ENCODE results near the gene NDE1. TPM values are rescaled to one million over a fixed set of nuclear protein-coding genes. Genes with fewer than 3 reads are reported as not detected.

Gene NDE1
- total and polyA plus RNA-seq, 9 of the 15 experiments (the other 6 are each of a cell fraction or from before 2014, with no cell fraction given), result 3.1 to 59.9 (median 30.0) TPM

GRCh38 chr16:15742716-15743115, 92.7 kb downstream of the NDE1 start:
- DNase-seq (ENCODE audit: extremely low read depth in 1 of 4, low spot score in 3 of 4), result no peak
- POLR2A ChIA-PET, result interaction anchor here (1.5 kb wide), 1 partner anchor 10 kb away, joined by 4 read pairs; no protein-coding TSS in a partner anchor
- Histone ChIP-seq H3K79me2 (ENCODE audit: control insufficient read depth, insufficient read depth, low read length) (no peaks in the 10 kb centered on the region), H3K4me2 (ENCODE audit: insufficient read depth, low read length) (no peak overlapping the region), H3K9ac (ENCODE audit: insufficient read depth in 1 of 2, low read depth in 2 of 2, low read length in 2 of 2) (no peak overlapping the region), H3K9me3 (replicated peaks; ENCODE audit: control insufficient read depth, insufficient read depth, low read depth, low read length) (peaks cover 6% of the 10 kb centered on the region), H3K4me1 (replicated peaks in 1 of 2; ENCODE audit: control insufficient read depth in 2 of 2, insufficient read depth in 2 of 2, low read length in 2 of 2) (no peaks in the 10 kb centered on the region; a peak in 1 of 5 replicates), H3K9me1 (ENCODE audit: control insufficient read depth, insufficient read depth, low read length) (no peaks in the 10 kb centered on the region), H4K20me1 (replicated peaks; ENCODE audit: control insufficient read depth, insufficient read depth, low read length) (no peaks in the 10 kb centered on the region; the same call in 1 of the 2 replicates), H3K27ac (ENCODE audit: extremely low read depth, low read depth, low read length) (no peak overlapping the region), H3K36me3 (ENCODE audit: control insufficient read depth, insufficient read depth, low read length) (no peaks in the 10 kb centered on the region), H3K4me3 (no peak overlapping the region), H2AFZ (ENCODE audit: low read depth, low read length) (no peak overlapping the region), H3K27me3 (ENCODE audit: control insufficient read depth in 2 of 2, insufficient read depth in 2 of 2, low read length in 2 of 2) (peaks cover 9 to 35% of the 10 kb centered on the region in 2 experiments; a peak in 3 of 5 replicates)
- intact Hi-C loops (cut with micrococcal nuclease) (no loop called here), in situ Hi-C loops (cut with MboI) (no loop called here)
- no TSS peak for BruUV-seq (replicated peaks)
- no peak for ATAC-seq
- WGBS (ENCODE audit: insufficient coverage, low coverage, missing lambda C conversion rate), result 0% methylated on average over 2 of the region's 2 CpGs
- CTCF ChIA-PET (ENCODE audit: low intra/inter-chr PET ratio), result no interaction called here
- FAIRE-seq, result no peak
- TF ChIP-seq FOXJ2 (tag; IDR thresholded peaks at IDR 0.05) (no peak), ZNF24 (IDR thresholded peaks at IDR 0.05) (no peak), GTF2A2 (tag; IDR thresholded peaks at IDR 0.05) (no peak), HDAC2 (IDR thresholded peaks at IDR 0.05) (no peak), EP300 (IDR thresholded peaks at IDR 0.05; ENCODE audit: low read length) (no peak), ETV1 (tag; conservative IDR thresholded peaks at IDR 0.05; ENCODE audit: low read depth) (no peak)

GRCh38 chr16:15743657-15744056, 93.6 kb downstream of the NDE1 start:
- no peaks in the 10 kb centered on the region for H3K79me2 ChIP-seq (ENCODE audit: control insufficient read depth, insufficient read depth, low read length)
- no peak overlapping the region for H2AFZ ChIP-seq (ENCODE audit: low read depth, low read length)
- no peak overlapping the region for H3K9ac ChIP-seq (ENCODE audit: insufficient read depth in 1 of 2, low read depth in 2 of 2, low read length in 2 of 2)
- no peak overlapping the region for H3K4me2 ChIP-seq (ENCODE audit: insufficient read depth, low read length)
- H4K20me1 ChIP-seq (replicated peaks; ENCODE audit: control insufficient read depth, insufficient read depth, low read length), result no peaks in the 10 kb centered on the region; the same call in 1 of the 2 replicates
- no peaks in the 10 kb centered on the region for H3K36me3 ChIP-seq (ENCODE audit: control insufficient read depth, insufficient read depth, low read length)
- WGBS (ENCODE audit: insufficient coverage, low coverage, missing lambda C conversion rate), result 15% methylated on average over 1 of the region's 1 CpG
- H3K27ac ChIP-seq (ENCODE audit: extremely low read depth, low read depth, low read length), result no peak overlapping the region
- in situ Hi-C loops (cut with MboI) (no loop called here), intact Hi-C loops (cut with micrococcal nuclease) (no loop called here)
- FAIRE-seq, result no peak
- ChIA-PET CTCF (ENCODE audit: low intra/inter-chr PET ratio) (no interaction called here), POLR2A (no interaction called here)
- DNase-seq (ENCODE audit: extremely low read depth in 1 of 4, low spot score in 3 of 4), result no peak
- H3K4me1 ChIP-seq (replicated peaks in 1 of 2; ENCODE audit: control insufficient read depth in 2 of 2, insufficient read depth in 2 of 2, low read length in 2 of 2), result no peaks in the 10 kb centered on the region; a peak in 1 of 5 replicates
- ATAC-seq, result no peak
- H3K9me3 ChIP-seq (replicated peaks; ENCODE audit: control insufficient read depth, insufficient read depth, low read depth, low read length), result peaks cover 6% of the 10 kb centered on the region
- H3K27me3 ChIP-seq (ENCODE audit: control insufficient read depth in 2 of 2, insufficient read depth in 2 of 2, low read length in 2 of 2), result peaks cover 12 to 38% of the 10 kb centered on the region in 2 experiments; a peak in 3 of 5 replicates
- no peak overlapping the region for H3K4me3 ChIP-seq
- no peaks in the 10 kb centered on the region for H3K9me1 ChIP-seq (ENCODE audit: control insufficient read depth, insufficient read depth, low read length)
- BruUV-seq (replicated peaks), result no TSS peak
- TF ChIP-seq ZNF444 (CRISPR knock-in tag; IDR thresholded peaks at IDR 0.05) (no peak), EP300 (IDR thresholded peaks at IDR 0.05; ENCODE audit: low read length) (no peak), SMAD1 (IDR thresholded peaks at IDR 0.05; ENCODE audit: low read depth, low read length, partially characterized antibody) (no peak), HMG20A (CRISPR knock-in tag; conservative IDR thresholded peaks at IDR 0.05) (no peak), TRIM24 (IDR thresholded peaks at IDR 0.05) (no peak), NCOA1 (IDR thresholded peaks at IDR 0.05; ENCODE audit: low read depth) (no peak), MNT (conservative IDR thresholded peaks at IDR 0.05) (no peak), CHD1 (IDR thresholded peaks at IDR 0.05; ENCODE audit: low read length) (no peak), POLR2G (IDR thresholded peaks at IDR 0.05; ENCODE audit: low read depth, low read length) (no peak)
